ENCODE measurements around the gene MYEOV. TPM values are rescaled to one million over a fixed set of nuclear protein-coding genes. Genes with fewer than 3 reads are reported as not detected.
A peak's percentile ranks its signal among the peaks of the same experiment; 100 is the strongest.

Gene MYEOV
- total and polyA plus RNA-seq, 9 of the 15 experiments (the other 6 are each of a cell fraction or from before 2014, with no cell fraction given), result 10.2 to 133 (median 32.2) TPM

DNA sequence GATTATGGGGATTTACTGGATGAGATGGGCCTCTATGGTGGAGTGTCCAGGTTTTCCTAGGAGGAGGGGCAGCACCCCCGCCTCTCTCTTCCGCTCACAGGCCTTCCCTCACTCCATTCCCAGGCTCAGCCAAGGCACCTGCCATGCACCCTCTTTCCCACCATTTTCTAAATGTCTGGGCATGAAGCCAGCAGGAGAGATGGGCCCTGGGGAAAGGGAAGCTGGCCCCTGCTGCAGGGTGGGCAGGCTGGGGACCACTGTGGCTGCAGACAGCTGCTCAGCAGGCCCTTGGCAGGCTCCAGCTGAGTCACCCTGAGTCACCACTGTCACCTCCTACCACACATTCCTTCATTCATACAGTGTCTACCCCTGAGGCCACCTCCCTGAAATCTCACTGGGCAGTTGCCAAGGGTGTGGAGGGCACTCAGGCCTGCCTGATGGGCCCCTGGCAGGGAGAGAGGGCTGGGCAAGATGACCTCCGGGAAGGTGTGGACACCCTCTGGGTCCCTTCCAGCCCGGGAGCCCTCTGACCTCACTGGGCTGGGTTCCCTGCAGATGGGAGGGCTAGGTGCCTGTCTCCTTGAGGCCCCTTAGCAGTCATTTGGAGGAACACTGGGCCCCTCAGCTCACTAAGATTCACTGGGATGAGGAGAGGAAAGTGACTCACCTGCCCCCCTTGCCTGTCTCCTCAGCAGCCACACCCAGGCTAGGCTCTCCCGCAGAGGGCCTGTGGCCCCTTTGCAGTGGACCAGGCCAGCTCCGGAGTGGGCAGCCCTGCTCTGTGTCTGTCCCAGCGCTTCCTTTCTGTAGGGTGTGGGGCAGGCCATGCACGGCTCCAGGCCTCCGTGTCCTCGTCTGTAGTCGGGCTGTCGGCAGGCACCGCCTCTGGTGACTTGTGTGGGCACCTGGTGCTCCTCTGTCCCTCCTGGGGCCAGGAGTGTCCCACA is 7.8 kb downstream of the MYEOV start (continued):
- TF ChIP-seq MYC (IDR thresholded peaks at IDR 0.05; ENCODE audit: low read depth, low read length), result no peak
- no peak for TF ChIP-seq MYC (CRISPR knock-in tag; IDR thresholded peaks at IDR 0.05; ENCODE audit: borderline replicate concordance, low read depth)
- no peak for TF ChIP-seq ELF4 (CRISPR knock-in tag; IDR thresholded peaks at IDR 0.05)
- no peak for TF ChIP-seq CXXC5 (CRISPR knock-in tag; IDR thresholded peaks at IDR 0.05)
- TF ChIP-seq, protein P1, sequence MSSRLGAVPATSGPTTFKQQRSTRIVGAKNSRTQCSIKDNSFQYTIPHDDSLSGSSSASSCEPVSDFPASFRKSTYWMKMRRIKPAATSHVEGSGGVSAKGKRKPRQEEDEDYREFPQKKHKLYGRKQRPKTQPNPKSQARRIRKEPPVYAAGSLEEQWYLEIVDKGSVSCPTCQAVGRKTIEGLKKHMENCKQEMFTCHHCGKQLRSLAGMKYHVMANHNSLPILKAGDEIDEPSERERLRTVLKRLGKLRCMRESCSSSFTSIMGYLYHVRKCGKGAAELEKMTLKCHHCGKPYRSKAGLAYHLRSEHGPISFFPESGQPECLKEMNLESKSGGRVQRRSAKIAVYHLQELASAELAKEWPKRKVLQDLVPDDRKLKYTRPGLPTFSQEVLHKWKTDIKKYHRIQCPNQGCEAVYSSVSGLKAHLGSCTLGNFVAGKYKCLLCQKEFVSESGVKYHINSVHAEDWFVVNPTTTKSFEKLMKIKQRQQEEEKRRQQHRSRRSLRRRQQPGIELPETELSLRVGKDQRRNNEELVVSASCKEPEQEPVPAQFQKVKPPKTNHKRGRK (tag; IDR thresholded peaks at IDR 0.05), result no peak
- TF ChIP-seq ZNF184 (CRISPR knock-in tag; IDR thresholded peaks at IDR 0.05), result no peak
- no peak for TF ChIP-seq NELFE (IDR thresholded peaks at IDR 0.05; ENCODE audit: insufficient read depth, insufficient read length)
- no peak for TF ChIP-seq L3MBTL2 (IDR thresholded peaks at IDR 0.05)
- TF ChIP-seq LEF1 (IDR thresholded peaks at IDR 0.05), result no peak
- no peak for TF ChIP-seq MCM5 (IDR thresholded peaks at IDR 0.05; ENCODE audit: low read depth)
- TF ChIP-seq, protein P2, sequence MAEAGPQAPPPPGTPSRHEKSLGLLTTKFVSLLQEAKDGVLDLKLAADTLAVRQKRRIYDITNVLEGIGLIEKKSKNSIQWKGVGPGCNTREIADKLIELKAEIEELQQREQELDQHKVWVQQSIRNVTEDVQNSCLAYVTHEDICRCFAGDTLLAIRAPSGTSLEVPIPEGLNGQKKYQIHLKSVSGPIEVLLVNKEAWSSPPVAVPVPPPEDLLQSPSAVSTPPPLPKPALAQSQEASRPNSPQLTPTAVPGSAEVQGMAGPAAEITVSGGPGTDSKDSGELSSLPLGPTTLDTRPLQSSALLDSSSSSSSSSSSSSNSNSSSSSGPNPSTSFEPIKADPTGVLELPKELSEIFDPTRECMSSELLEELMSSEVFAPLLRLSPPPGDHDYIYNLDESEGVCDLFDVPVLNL (CRISPR knock-in tag; IDR thresholded peaks at IDR 0.05; ENCODE audit: low read depth), result no peak
- no peak for TF ChIP-seq ZNF274 (IDR thresholded peaks at IDR 0.05; ENCODE audit: borderline replicate concordance, low read depth, low read length)
- no peak for TF ChIP-seq KAT8 (IDR thresholded peaks at IDR 0.05; ENCODE audit: low read depth)
- TF ChIP-seq MEIS2 (IDR thresholded peaks at IDR 0.05; ENCODE audit: partially characterized antibody), result no peak
- no peak for TF ChIP-seq CHCHD3 (CRISPR knock-in tag; IDR thresholded peaks at IDR 0.05)
- no peak for TF ChIP-seq SMAD3 (CRISPR knock-in tag; conservative IDR thresholded peaks at IDR 0.05)
- no peak for TF ChIP-seq PTBP1 (IDR thresholded peaks at IDR 0.05; ENCODE audit: low read depth, low read length)
- no peak for TF ChIP-seq SLC30A9 (CRISPR knock-in tag; IDR thresholded peaks at IDR 0.05)
- TF ChIP-seq ARID1B (IDR thresholded peaks at IDR 0.05), result peak; percentile 80
- no peak for TF ChIP-seq KLF6 (CRISPR knock-in tag; IDR thresholded peaks at IDR 0.05; ENCODE audit: borderline replicate concordance)
- TF ChIP-seq, protein P3, sequence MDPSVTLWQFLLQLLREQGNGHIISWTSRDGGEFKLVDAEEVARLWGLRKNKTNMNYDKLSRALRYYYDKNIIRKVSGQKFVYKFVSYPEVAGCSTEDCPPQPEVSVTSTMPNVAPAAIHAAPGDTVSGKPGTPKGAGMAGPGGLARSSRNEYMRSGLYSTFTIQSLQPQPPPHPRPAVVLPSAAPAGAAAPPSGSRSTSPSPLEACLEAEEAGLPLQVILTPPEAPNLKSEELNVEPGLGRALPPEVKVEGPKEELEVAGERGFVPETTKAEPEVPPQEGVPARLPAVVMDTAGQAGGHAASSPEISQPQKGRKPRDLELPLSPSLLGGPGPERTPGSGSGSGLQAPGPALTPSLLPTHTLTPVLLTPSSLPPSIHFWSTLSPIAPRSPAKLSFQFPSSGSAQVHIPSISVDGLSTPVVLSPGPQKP (CRISPR knock-in tag; IDR thresholded peaks at IDR 0.05), result no peak
- no peak for TF ChIP-seq ZNF124 (CRISPR knock-in tag; IDR thresholded peaks at IDR 0.05)
- TF ChIP-seq BCL6 (CRISPR knock-in tag; IDR thresholded peaks at IDR 0.05), result no peak
- TF ChIP-seq RHOXF2B (CRISPR knock-in tag; conservative IDR thresholded peaks at IDR 0.05), result no peak
- no peak for TF ChIP-seq U2AF1 (optimal IDR thresholded peaks at IDR 0.05; ENCODE audit: low read depth, low read length)
- TF ChIP-seq ZNF41 (CRISPR knock-in tag; conservative IDR thresholded peaks at IDR 0.05), result no peak
- TF ChIP-seq MAFG (tag; conservative IDR thresholded peaks at IDR 0.05), result peak; percentile 62
- no peak for TF ChIP-seq MCM2 (IDR thresholded peaks at IDR 0.05; ENCODE audit: low read depth)

Measured in K562 (cell line).